Stimulated activated CD8-positive, alpha-beta memory T cell treated with anti-CD3 and anti-CD28 coated beads, Interleukin-2, amount 100 ng/mL, for 1 hour (primary cell): ENCODE measurements around the gene MKLN1.
A peak's percentile ranks its signal among the peaks of the same experiment; 100 is the strongest.
"Not testable (repeated sequence)": the region's sequence is repeated elsewhere in the genome, so short reads cannot be mapped to it uniquely, and the experiment has no call there.

Source experiments
- DNase-seq, 2 donors: peaks; one replicate each; pipeline ENCODE4 v3.0.0-alpha.2; 2020; ENCODE audit warnings: low read depth in 2 of 2

Gene MKLN1

DNA sequence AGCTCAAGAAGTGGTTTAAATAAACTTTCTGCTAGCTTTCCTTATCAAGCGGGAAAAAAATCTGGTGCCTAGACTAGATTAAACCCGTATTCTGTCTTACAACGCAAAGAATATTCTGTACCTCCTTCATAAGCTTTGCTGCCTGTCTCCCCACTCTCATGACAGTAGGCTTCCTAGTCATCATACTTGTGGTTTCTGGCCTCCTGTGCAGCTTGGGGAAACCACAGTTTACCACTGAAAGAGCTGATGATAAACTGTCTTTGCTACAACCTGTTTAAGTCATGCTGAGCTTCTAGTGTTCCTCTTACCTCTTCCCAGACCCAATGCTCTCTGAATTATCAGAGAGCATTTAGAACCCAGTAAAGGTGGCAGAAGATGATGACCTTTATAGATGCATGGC lies 173.7 kb downstream of the MKLN1 start:
- peak; percentile 13 to 29 for DNase-seq

DNA sequence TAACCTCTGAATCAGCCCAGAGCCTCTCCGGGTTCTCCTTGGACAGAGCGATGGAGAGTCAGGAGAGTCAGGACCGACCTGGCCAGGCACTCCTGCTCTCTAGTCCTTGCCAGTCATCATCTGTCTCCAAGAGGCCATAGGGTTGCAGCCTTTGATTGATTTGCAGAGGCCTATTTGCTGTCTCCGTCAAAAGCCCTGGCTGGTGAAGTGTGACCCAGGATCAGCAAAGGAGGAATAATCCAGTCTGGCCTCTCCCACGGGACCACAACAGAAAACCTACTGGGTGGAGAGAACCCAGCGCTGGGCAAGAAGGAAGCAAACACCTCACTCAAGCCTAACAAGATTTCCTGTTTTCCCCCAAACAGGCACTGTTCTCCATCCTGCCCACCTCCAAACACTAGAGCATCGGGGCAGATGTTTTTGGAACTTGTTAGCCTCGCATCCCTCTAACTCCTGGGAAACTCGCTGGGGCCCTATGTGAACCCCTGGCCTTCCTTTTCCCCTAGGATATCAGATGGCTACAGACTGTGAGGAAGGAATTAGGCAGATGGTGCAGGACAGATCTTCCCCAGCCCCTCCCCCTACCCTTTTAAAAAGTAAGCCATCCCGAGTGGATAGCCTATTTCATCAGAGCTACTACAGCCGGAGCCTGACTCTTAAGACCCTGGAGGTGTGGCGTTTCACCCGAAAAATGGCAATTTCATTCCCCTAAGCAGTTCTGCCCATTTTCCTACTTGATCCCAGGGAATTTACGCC lies 174.4 kb downstream of the MKLN1 start:
- DNase-seq, result no peak

- no peak for DNase-seq
Measured at GRCh38 chr7:131502810-131503508, 175.3 kb downstream of the MKLN1 start.

DNA sequence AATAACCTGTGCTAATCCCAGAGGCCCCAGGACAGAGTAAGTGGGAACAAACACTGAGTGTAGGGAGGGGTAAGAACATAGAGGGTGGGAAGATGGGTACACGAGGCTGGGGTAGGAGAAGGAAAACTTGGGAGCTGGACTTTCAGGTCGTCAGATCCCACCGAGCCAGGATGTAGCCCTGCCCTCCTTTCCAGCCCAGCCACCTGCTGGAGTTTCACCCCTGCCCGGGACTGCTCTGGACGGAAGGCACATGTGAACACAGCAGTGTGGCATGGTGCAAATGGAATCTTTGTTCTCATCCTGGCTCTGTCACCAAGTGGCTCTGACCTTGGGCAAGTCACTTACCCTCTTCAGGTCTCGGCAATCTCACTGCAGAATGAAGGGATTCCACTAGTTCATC lies 176.0 kb downstream of the MKLN1 start:
- DNase-seq, result no peak

GRCh38 chr7:131504157-131504899 lies 176.7 kb downstream of the MKLN1 start:
- no peak for DNase-seq

GRCh38 chr7:131505037-131505620 lies 177.5 kb downstream of the MKLN1 start:
- DNase-seq, result not testable (repeated sequence)

DNA sequence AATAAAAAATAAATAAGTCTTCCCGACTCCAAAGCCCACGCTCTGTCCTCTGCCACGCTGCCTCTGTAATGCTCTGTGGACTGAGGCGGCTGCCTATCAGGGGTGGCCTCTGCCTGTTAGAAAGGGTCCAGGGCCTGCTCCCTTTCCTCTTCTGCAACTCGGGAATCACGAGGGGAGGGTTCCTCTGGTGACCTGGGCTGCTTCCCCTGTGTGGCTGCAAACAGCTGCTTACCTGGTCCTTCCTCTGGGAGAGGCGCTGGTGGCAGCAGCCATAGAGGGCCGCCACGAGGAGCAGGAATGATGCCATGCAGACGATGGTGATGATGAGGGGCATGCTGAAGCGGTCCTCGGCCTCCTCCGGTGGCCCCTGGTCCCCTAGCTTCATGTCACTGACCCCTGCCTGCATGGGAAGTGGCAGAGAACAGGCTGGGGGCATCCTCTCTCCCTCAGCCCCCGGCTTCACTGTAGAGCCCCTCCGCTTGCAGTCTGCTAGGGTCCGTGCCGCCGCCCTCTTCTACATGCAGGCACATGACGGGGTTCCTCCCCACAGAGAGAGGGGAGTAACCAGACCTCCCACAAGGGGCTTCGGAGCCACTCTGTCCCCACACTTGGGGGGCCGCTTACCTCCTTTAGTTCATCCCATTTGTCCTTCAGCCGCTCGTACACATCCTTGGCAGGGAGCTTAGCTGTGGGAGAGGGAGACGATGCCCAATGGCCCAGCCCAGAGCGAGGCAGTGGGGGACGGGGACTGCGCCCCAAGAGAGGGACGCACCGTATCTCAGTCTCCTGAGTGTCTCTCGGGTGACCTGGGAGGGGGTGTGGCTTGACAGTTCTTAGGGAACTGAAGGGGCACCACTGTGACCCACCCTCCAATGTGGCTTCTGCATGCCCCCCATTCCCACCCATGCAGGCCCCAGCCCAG lies 178.2 kb downstream of the MKLN1 start:
- DNase-seq, result no peak

GRCh38 chr7:131506597-131506996 lies 178.9 kb downstream of the MKLN1 start:
- DNase-seq, result no peak

GRCh38 chr7:131507592-131508331 lies 180.1 kb downstream of the MKLN1 start:
- peak; percentile 53 to 69 for DNase-seq

- no peak for DNase-seq
Measured at GRCh38 chr7:131508754-131509486, 181.2 kb downstream of the MKLN1 start.

DNA sequence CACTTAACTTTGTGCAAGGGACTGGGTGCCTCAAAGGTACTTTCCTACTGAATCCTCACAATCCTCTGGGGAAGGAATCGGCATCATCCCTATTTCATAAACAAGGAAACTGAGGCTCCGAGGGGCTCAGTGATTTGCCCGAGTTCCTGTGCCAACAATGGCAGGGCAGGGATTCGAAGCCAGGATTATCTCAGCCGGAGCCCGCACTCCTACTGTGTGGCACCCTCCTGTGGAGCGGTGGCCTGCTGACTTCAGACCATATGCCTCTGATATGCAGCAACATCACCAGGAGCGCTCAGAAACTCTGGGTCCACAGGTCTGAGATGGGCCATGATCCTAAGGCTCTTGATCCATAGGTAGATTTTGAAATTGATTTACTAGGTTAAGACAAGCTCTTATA lies 182.1 kb downstream of the MKLN1 start:
- no peak for DNase-seq

DNA sequence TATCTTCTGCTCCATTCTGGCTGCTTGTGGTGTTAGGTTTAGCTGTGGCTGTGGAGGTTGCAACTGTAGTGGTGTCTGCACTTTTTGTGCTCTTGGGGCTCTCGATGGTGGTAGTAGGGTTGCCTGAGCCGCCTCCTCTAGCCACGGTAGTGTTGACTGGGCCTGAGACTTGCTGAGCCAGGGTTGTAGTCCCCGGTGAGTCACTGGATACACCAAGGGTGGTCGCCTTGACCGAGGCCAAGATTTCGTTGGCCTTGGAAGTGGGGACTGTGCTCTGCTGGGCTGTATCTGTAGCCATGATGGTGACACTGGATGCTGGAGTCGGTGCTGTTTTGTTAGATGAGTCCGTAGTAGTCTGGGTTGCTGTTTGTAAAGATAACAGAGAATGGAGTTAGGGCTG lies 183.4 kb downstream of the MKLN1 start:
- no peak for DNase-seq

DNA sequence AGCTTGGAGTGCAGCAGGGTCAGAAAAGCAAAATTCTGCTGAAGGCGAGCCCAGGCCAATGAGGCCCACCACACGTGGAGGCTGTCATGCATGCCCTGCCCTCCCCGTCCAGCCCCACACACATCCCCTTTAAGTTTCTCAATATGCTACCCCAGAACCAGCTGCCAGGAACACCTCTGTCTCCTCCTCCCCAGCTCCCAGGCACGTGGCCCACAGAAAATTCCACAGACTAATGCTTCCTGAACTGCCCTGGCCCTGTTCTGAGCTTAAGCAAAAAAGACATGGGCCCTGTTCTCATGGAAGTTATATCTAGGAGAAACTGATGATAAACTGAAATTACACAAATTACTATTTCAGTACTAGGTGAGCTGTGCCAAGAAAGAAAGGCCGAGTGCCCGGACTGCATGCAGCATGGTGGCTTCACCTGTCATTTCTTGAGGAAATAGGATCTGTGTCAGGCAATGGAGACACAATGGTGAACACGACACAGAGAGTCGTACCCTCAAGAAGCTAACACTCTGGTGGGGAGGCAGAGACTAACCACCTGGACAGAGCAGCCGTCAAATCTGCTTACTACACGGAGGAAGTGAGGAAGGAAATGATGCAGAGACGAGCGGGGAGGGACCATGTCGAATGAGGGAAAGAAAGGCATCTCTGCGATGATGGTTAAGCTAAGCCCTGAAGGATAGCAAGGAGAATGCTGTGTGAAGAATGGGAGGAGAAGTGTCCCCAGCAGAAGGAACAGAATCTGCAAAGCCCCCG lies 184.3 kb downstream of the MKLN1 start:
- DNase-seq, result no peak

- DNase-seq, result peak; percentile 40 to 58
Measured at GRCh38 chr7:131513245-131514061, 185.8 kb downstream of the MKLN1 start.

DNA sequence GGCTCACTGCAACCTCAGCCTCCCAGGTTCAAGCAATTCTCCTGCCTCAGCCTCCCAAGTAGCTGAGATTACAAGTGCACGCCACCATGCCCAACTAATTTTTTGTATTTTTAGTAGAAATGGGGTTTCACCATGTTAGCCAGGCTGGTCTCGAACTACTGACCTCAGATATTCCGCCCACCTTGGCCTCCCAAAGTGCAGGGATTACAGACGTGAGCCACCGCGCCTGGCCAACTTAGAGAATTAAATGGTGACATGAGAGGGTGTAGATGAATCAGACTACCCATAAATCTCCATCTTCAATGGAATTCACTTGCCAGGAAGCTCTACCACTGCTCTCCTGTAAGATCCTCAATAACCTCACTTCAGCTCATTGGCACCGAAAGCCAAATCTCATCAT lies 187.8 kb downstream of the MKLN1 start:
- DNase-seq, result not testable (repeated sequence)

DNA sequence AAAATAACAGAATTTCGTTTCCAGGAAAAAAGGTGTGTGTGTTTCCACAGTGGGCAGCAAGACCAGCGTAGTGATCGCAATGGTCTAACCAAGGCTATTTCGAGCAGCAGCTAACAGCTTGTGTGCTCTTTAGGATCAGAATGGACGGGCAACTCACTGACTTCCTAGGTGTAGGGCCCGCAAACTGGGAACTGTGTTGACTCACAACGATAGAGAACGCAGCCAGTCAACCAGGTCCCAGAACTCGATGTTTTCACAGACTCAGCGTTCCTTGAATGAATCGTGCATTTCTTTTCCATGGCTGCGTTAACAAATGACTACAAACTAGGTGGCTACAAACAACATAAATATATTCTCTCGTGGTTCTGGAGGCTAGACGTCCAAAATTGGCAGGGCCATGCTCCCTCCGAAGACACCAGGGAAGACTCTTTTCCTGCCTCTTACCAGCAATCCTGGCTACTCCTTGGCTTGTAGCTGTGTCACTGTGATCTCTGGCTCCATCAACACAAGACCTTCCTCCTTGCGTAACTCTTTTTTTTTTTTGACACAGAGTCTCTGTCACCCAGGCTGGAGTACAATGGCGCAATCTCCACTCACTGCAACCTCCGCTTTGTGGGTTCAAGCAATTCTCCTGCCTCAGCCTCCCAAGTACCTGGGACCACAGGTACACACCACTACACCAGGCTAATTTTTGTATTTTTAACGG lies 189.7 kb downstream of the MKLN1 start:
- DNase-seq, result no peak

DNA sequence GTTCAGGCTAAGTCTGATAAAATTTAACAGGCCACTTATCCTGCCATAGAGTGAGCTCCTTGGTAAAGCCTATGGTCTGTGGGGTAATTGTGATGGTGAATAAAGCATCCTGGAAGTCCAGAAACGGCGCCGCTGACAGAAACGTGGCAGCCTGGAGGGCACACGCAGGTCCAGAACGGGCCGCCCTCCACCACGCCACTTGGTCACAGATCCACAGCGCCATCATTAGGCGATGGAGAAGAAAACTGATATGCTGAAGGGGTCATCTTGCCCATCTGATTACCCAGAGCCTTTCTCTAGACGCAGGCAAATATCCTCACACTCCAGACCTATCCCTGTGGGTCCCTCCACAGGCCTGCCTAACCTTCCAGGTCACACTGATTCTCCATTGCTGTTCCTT lies 190.9 kb downstream of the MKLN1 start:
- DNase-seq, result no peak
